KG1 (cell line): ENCODE results near the gene KIF25.

Source experiments
- DNase-seq: peaks from one replicate; lab custom pipeline; 2025; lab: John Stamatoyannopoulos, UW

Gene KIF25

GRCh38 chr6:168037856-168038255, 40.4 kb downstream of the KIF25 start:
- no peak for DNase-seq

- no peak for DNase-seq
Measured at GRCh38 chr6:168038576-168039140, 41.2 kb downstream of the KIF25 start.

DNA sequence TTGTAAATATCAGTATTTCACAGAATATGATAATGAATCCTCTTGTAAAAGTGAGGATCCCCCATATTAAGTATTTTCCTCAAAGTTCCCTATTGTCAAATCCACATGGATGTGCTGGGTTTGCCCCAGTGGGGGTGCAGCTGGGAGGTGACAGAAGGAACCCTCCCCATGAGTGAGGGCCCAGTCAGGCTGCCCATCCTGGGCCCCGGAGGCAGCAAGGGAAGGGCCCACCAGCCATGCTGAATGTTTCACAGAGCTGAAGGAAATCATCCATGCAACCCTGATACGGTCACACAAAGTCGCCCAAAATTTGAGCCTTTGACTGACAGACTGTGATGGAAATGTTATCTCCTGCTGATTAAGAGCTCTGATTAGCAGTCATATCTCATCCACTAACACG, 41.8 kb downstream of the KIF25 start:
- no peak for DNase-seq

GRCh38 chr6:168039849-168040248, 42.4 kb downstream of the KIF25 start:
- DNase-seq: no peak

GRCh38 chr6:168040856-168041496, 43.5 kb downstream of the KIF25 start:
- no peak for DNase-seq

GRCh38 chr6:168041928-168042327, 44.5 kb downstream of the KIF25 start:
- DNase-seq: no peak

- DNase-seq: no peak
Measured at GRCh38 chr6:168042426-168043192, 45.1 kb downstream of the KIF25 start.

DNA sequence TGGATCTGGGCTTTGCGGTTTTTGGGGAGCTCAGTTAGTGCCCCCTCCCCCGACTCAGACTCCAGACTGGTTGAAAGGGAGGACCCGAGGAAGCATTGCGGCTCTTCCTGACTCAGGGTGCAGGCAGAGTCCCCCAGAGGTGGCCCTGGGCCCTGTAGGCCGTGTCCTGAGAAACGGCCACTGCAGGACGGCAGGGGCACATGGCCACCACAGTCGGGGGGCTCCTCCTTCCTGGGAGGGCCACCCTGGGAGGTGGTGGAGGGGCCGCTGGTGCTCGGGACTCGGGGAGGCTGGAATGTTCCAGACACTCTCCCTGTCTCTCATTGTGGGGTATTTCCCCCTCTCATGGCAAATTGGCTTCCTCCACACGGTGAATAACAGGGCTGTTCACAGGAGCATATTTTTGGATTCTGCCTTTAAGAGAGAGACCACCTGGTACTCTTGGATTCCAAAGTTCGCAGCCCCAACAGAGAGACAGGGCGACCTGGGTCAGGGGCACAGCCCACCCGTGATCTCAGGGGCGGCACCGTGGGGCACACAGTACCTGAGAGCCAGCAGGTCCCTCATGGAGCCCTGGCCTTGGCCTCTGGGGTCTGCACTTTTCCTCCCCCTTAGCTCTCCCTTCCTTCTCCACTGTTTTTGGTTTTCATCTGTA, 45.8 kb downstream of the KIF25 start:
- no peak for DNase-seq

- DNase-seq: no peak
Measured at GRCh38 chr6:168043848-168044415, 46.5 kb downstream of the KIF25 start.

DNA sequence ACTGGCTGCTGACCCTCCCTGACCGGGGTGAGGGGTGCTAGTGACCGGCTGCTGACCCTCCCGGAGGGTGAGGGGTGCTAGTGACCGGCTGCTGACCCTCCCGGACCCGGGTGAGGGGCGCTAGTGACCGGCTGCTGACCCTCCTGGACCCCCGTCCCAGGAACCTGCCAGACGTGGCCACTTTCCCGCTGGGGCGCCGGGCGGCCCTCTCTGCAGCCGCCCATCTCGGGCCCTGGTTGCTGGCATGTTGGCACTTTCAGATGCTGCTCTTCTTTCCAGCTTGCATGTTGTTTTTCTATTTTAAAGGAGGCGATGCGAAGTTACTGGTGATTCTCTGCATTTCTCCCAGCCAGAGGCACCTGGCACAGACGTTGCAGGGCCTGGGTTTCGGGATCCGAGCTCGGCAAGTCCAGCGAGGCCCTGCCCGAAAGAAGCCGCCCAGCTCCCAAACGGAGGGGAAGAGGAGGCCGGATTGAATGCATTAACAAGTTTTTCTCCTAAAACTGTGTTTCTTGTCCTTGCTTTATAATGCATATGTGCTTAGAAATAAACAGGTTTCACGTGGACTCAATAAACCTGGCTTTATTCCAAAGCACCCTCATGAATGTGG, 47.2 kb downstream of the KIF25 start:
- DNase-seq: no peak

GRCh38 chr6:168045141-168045691, 47.7 kb downstream of the KIF25 start:
- no peak for DNase-seq

- DNase-seq: no peak
Measured at GRCh38 chr6:168045706-168046620, 48.5 kb downstream of the KIF25 start.

GRCh38 chr6:168046696-168047095, 49.2 kb downstream of the KIF25 start:
- no peak for DNase-seq

- no peak for DNase-seq
Measured at GRCh38 chr6:168047841-168048723, 50.6 kb downstream of the KIF25 start.

DNA sequence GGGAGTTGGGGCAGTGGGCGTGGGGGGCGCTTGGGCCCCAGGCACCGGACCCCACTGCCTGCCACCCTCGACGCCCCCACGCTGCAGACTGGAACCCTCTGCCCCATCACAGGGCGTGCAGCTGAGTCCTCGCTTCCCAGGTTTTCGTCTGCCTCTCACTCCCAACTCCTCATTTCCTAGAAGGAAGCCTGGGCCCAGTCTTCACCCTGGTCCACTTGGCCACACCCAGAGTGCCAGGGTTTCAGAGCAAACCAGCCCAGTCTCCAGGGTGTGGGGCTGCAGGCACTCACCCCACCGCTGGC, 51.2 kb downstream of the KIF25 start:
- DNase-seq: no peak

DNA sequence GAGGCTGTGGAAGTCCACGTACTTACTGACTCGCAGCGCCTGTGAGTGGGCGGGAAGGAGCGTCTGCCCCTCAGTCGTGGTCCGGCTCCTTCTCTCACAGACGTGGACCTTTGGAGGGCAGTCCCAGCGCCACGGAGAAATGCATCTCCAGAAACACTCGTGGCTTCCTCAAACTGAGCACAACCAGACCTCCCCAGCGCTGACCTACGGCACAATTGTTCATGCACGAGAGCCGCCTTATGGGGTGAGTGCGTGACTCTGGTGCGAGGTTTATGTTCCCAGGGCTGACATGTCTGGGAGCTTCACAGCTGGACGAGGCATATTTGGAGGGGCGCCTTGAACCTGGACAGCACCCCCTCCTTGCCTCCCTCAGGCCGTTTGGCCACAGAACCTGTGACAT, 51.8 kb downstream of the KIF25 start:
- DNase-seq: no peak

GRCh38 chr6:168049706-168050224, 52.3 kb downstream of the KIF25 start:
- DNase-seq: no peak

GRCh38 chr6:168050225-168050880, 52.9 kb downstream of the KIF25 start:
- no peak for DNase-seq
